GM04503 (cell line): ENCODE data around the gene ACP5.

Experiments
- DNase-seq: peaks from one replicate; pipeline ENCODE4 v3.0.0-alpha.2; 2012; ENCODE audit warnings: low read depth

The ACP5 gene

DNA sequence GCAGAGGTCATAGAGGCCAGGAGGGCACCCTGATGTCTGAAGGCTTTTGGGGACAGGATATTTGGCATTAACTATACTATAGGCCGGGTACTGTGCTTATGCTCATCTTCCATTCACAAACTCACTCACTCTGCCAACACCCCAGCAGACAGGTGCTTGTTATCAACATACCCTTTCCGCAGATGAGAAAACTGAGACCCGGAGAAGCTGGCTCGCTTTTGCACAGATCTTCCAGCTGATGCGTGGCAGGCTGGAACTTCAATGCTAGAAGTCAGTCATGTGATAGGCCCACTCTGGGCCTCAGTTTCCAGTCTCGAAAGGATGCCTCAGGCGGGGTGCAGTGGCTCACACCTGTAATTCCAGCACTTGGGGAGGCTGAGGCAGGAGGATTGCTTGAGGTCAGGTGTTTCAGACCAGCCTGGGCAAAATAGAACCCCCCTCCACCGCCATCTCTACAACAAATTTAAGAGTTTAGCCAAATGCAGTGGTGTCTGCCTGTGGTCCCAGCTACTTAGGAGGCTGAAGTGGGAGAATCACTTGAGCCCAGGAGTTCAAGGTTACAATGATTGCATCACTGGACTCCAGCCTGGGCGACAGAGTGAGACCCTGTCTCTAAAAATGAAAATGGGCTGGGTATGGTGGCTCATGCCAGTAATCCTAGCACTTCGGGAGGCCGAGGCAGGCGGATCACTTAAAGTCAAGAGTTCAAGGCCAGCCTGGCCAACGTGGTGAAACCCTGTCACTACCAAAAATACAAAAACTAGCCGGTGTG, 29.3 kb downstream of the ACP5 start:
- DNase-seq: no peak

DNA sequence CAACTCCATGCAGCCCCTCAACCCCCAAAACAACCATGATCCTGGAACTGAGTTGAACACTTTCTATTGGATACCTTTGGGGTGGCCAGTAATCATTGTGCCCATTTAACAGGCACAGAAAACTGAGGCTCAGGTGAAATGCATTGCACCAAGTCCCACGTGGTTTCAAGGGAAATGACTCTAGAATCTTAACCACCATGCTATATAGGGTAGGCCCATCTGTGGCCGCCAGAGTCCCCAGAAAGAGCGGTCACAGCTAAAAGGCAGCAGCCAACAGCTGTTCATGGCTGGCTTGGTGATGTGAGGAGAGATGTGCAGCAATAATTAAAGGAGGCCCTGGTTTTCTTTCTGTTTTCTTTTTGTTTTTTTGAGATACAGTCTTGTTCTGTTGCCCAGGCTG, 36.2 kb downstream of the ACP5 start:
- no peak for DNase-seq

DNA sequence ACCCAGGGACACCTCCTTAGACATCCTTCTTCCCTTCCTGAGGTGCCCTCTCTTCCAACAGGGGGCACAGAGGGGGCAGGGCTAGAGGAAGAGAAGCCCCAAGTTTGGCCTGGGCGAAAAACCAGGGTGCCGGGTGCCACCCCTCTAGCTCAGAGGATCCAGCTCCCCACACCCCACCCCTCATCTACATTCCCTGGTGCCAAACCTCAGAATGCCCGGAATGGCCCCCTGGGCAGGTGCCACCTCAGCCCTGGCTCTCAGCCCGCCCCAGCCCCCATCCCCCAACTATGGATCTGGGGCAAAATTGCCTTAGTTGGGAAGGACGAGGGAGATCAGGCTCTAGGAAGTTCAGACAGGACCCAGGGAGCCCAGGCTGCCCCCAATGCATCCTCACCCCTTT, 36.8 kb downstream of the ACP5 start:
- DNase-seq: no peak

DNA sequence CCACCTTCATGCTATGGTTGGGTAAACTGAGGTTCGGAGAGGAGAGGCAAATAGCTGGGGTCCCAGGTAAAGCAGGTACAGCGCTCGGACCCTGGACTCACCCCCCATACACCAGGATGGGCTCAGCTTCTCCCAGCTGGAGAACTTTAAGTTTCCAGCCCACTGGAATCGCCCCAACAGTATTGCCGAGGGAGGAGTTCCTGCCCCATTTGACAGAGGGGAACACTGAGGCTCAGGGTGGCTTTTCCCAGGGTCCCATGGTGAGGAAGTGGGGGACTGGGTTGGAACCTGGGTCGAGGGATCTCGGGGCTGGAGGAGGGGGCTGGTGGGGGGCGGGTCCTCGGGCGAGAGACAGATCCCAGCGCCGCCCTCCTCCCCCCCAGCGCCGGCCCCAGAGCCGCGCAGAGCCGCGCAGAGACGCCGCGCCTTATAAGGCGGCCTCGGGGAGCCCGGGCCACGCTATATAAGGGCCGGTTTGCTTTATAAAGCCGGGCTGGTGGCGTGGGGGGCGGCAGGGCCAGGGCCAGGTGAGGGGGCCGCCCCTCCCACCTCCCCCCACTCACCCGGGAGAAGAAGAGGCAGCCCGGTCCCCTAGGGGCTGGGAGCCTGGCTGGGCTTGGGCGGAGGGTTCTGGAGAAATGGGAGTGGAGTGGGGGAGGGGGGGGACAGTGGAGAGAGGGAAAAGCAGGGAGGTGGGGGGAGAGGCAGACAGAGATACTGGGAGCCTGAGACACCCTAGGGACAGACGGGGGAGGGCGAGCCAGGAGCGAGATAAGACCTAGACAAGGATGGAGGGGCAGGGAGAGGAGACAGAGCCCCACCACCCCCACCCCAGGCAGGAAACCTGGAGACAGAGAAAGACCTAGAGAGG, 37.7 kb downstream of the ACP5 start:
- no peak for DNase-seq

DNA sequence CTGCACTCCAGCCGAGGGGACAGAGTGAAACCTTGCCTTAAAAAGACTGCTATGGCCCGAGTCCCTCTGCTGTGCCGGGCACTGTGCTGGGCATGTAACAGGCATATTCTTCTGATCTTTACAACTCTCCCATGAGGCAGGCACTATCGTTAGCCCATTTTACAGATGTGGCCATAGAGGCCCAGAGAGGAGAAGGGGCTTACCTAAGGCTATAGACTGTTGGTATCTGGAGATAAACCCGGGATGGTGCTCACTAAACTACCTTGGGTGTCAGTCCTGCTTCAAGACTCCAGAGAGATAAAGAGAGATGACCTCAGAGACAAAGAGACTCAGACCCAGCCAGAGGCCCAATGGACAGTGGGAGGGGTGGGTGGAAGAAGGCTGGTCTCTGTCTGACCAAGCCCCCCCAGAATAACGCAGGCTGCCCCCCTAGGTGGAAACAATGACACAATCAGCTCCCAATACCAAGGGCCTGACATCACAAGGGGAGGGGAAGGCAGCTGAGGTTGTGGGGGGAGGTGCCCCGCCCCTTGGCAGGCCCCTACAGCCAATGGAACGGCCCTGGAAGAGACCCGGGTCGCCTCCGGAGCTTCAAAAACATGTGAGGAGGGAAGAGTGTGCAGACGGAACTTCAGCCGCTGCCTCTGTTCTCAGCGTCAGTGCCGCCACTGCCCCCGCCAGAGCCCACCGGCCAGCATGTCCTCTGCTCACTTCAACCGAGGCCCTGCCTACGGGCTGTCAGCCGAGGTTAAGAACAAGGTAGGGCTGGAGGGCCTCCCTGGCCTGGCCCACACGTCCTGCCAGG, 39.0 kb downstream of the ACP5 start, which contains the start of gene CNN1:
Gene CNN1 (plus strand): TSS at position 620 of the 805 bp plus-strand sequence. CDS start 77 bp downstream, at position 697.
- DNase-seq: no peak

DNA sequence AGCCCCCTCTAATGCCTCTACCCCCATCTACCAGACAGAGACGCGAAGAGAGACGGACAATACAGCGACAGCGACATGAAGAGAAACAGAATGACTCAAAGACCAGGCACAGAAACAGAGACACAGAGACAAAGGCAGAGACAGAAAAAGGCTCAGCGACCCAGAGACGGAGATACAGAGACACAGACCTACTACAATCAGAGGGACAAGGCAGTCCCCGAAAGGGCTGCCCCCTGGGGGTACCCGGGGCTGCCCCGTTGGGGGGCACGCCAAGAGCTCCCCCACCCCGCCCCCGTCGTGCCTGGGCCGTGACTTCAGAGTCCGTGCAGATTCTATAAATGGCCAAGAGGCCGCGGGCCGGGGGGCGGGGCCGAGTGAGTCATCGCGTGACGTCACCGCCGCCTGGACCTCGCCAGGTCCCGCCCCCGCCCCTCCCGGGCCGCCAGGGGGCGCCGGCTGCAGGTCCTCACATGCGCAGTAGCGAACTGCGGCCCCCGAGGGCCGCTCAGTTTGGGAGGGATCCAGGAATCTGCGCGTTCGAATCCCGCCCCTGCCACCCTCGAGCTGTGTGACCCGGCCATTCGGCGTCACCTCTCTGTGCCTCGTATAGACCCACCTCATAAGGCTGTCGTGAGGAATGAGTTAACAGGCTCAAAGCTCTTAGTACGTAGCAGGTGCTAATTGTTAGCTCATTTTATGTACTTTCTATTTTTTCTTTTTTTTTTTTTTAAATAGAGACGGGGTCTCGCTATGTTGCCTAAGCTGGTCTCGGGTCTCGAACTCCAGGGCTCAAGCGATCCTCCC, 41.5 kb downstream of the ACP5 start:
- no peak for DNase-seq

DNA sequence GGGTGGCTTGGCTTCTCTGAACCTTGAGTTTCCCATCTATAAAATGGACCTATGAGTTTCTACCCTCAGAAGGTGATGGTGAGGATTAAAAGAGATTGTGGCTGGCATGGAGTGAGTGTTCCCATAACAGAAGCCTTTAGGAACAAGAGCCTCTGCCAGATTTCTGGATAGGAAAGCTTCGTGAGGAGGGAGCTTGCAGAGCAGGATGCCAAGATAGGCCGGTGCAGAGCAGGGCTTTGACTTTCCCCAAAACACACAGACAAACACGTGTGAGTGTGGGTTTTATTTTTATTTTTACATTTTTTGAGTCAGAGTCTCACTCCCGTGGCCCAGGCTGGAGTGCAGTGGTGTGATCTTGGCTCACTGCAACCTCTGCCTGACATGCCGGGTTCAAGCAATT, 42.5 kb downstream of the ACP5 start:
- no peak for DNase-seq

DNA sequence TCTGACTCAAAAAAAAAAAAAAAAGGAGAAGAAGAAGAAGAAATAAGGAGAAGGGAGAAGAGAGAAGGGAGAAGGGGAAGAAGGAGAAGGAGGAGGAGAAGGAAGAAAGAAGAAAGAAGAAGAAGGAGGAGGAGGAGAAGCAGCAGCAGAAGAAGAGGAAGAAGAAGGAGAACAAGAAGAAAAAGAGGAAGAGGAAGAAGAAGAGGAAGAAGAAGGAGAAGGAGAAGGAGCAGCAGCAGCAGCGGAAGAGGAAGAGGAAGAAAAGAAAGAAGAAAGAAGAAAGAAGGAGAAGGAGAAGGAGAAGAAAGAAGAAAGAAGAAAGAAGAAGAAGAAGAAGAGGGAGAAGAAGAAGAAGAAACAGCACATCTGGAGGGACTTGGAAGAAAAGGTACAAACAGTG, 42.9 kb downstream of the ACP5 start:
- DNase-seq: no peak

DNA sequence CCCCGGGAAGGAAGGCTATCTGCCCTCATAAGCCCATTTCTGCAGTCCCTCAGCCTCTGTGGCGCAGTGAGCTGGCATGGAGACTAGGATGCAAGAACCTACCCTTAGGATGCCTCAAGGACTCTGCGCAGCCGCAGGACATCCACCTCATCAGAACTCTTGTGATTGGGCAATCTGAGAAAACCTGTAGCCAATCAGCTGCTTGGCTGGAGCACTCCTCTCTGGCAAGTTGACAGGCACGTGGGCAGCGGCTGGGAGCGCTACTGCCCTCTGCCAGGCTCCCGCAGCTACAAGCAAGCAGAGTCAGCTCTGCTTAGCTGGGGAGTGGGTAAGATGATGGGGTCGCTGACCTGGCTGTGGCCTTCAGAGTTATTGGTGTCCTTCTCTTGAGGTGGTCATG, 47.0 kb downstream of the ACP5 start:
- no peak for DNase-seq

DNA sequence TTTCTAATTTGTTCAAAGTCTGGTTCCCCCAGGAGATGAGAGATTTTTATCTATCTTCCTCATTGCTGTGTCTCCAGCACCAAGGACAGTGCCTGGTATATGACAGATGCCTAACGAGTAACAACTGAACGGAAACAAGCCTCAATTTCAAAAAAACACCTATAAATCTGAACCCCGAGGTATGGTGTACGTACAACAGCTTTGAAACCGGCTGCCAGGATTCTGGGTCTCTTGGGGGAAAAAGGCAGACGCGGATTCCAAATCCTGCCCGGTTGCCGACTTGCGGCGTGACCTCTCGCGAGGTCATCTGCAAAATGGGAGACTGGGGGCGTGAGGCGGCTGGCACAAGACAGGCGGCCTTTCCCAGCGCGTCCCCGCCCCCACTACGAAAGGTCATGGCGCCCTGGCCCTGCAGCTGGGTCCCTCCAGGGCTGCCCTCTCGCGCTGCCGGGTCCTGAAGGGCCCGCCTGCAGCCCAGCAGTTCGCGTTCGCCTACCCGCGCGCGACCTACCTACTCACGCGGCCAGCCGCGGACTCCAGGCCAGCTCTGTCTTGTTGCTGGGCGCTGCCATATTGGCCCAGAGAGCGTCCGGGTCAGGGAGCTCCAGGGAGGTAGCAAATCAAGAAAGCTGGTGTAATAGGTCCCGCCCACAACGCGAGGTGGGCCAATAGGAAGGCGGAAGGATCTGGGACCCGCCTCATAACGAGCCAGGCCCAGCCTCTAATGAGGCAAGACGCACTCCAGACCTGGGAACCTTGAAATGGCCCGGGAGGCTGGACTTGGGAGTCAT, 48.7 kb downstream of the ACP5 start, which contains the start of gene ECSIT:
Gene ECSIT (minus strand): TSS at position 584 of the 791 bp plus-strand sequence. CDS start 9,964 bp downstream, outside the sequence.
- peak; percentile 95 for DNase-seq
